Smooth muscle cell (in vitro differentiated cells): ENCODE data around the gene HIF3A. TPM values are rescaled to one million over a fixed set of nuclear protein-coding genes. Genes with fewer than 3 reads are reported as not detected.

Source experiments
- DNase-seq: peaks from one replicate; lab custom pipeline; 2025; ENCODE audit not compliant: unreplicated experiment; lab: John Stamatoyannopoulos, UW
- H2AFZ ChIP-seq: fragments of 200-600 bp; sonication (generic); 2 replicates; pipeline ENCODE4 v1.6.0; 2016; ENCODE audit warnings: antibody characterized with exemption, low read depth, mild to moderate bottlenecking
- H3F3A ChIP-seq: fragments of 200-600 bp; sonication (generic); 2 replicates; pipeline ENCODE4 v1.6.0; 2017; ENCODE audit warnings: antibody characterized with exemption, low read depth
- H3K27ac ChIP-seq: fragments of 200-600 bp; sonication (generic); 2 replicates; pipeline ENCODE4 v1.5.1; 2016; ENCODE audit warnings: low read depth, mild to moderate bottlenecking
- H3K27me3 ChIP-seq: fragments of 200-600 bp; sonication (generic); 2 replicates; pipeline ENCODE4 v1.6.1; 2016; ENCODE audit warnings: low read depth, mild to moderate bottlenecking
- H3K36me3 ChIP-seq: fragments of 200-600 bp; sonication (generic); 2 replicates; pipeline ENCODE4 v1.5.1; 2016; ENCODE audit warnings: low read depth
- H3K4me1 ChIP-seq: fragments of 200-600 bp; sonication (generic); 2 replicates; pipeline ENCODE4 v1.5.1; 2016; ENCODE audit warnings: low read depth
- H3K4me2 ChIP-seq: fragments of 200-600 bp; sonication (generic); 2 replicates; pipeline ENCODE4 v1.6.0; 2016; ENCODE audit warnings: mild to moderate bottlenecking
- H3K4me3 ChIP-seq: fragments of 200-600 bp; sonication (generic); 2 replicates; pipeline ENCODE4 v1.5.1; 2016; ENCODE audit warnings: mild to moderate bottlenecking
- H3K79me2 ChIP-seq: fragments of 200-600 bp; sonication (generic); 2 replicates; pipeline ENCODE4 v1.6.0; 2016; ENCODE audit warnings: low read depth, mild to moderate bottlenecking
- H3K9ac ChIP-seq: fragments of 200-600 bp; sonication (generic); 2 replicates; pipeline ENCODE4 v1.6.0; 2016; ENCODE audit warnings: low read depth
- H3K9me3 ChIP-seq: fragments of 200-600 bp; sonication (generic); replicated peaks from 2 replicates; pipeline ENCODE4 v1.5.1; 2016; ENCODE audit warnings: low read depth
- H4K20me1 ChIP-seq: fragments of 200-600 bp; sonication (generic); 2 replicates; pipeline ENCODE4 v1.6.0; 2016; ENCODE audit warnings: low read depth
- WGBS: methylation state at CpG from one replicate; pipeline ENCODE4 v1.1.7; 2016; ENCODE audit warnings: low lambda C conversion rate; 5-methylcytosine and 5-hydroxymethylcytosine counted together
- polyA plus RNA-seq: library from polyadenylated mRNA; unstranded; fragments of >200 nt; fragmentation: Nextera tagmentation; extraction: Ambion mirVana; gene quantifications from 2 replicates; pipeline ENCODE4 v1.2.1, GENCODE V29; 2016
- total RNA-seq: library from RNA; depleted of rRNA; stranded (reverse); fragments of >200 nt; gene quantifications from 2 replicates; pipeline ENCODE4 v1.2.3, GENCODE V29; 2014
- TF ChIP-seq, protein P1 (sequence below): fragments of 200-600 bp; sonication (generic); IDR thresholded peaks from 2 replicates; pipeline ENCODE4 v1.5.1; 2017; ENCODE audit warnings: borderline replicate concordance, mild to moderate bottlenecking, antibody characterized with exemption; ENCODE audit not compliant: insufficient read depth, poor library complexity, severe bottlenecking

The HIF3A gene
- total and polyA plus RNA-seq, 2 experiments from 2014 or later: 4.9 to 16.2 TPM

GRCh38 chr19:46303691-46304397 is 7.0 kb downstream of the HIF3A start:
- H3K9ac ChIP-seq: no peak overlapping the region
- TF ChIP-seq, protein P1, sequence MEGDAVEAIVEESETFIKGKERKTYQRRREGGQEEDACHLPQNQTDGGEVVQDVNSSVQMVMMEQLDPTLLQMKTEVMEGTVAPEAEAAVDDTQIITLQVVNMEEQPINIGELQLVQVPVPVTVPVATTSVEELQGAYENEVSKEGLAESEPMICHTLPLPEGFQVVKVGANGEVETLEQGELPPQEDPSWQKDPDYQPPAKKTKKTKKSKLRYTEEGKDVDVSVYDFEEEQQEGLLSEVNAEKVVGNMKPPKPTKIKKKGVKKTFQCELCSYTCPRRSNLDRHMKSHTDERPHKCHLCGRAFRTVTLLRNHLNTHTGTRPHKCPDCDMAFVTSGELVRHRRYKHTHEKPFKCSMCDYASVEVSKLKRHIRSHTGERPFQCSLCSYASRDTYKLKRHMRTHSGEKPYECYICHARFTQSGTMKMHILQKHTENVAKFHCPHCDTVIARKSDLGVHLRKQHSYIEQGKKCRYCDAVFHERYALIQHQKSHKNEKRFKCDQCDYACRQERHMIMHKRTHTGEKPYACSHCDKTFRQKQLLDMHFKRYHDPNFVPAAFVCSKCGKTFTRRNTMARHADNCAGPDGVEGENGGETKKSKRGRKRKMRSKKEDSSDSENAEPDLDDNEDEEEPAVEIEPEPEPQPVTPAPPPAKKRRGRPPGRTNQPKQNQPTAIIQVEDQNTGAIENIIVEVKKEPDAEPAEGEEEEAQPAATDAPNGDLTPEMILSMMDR: no peak
- no peaks in the 10 kb centered on the region for H3K9me3 ChIP-seq
- no peak overlapping the region for H3K27ac ChIP-seq
- H3K4me2 ChIP-seq: peak overlapping the region; percentile 76
- 26% methylated on average over 55 of the region's 56 CpGs for WGBS
- H3F3A ChIP-seq: peaks cover 11% of the 10 kb centered on the region
- peak overlapping the region; percentile 37 for H2AFZ ChIP-seq
- H4K20me1 ChIP-seq: no peaks in the 10 kb centered on the region
- H3K79me2 ChIP-seq: no peaks in the 10 kb centered on the region
- DNase-seq: no peak
- H3K27me3 ChIP-seq: no peaks in the 10 kb centered on the region
- H3K36me3 ChIP-seq: no peaks in the 10 kb centered on the region
- peaks cover 38% of the 10 kb centered on the region for H3K4me1 ChIP-seq
- H3K4me3 ChIP-seq: peak overlapping the region; percentile 16

- Histone ChIP-seq H3K27me3 (no peaks in the 10 kb centered on the region), H4K20me1 (no peaks in the 10 kb centered on the region), H3K36me3 (no peaks in the 10 kb centered on the region), H3K79me2 (no peaks in the 10 kb centered on the region), H3K4me1 (peaks cover 14% of the 10 kb centered on the region), H3K9me3 (no peaks in the 10 kb centered on the region), H3F3A (no peaks in the 10 kb centered on the region), H3K27ac (no peak overlapping the region), H3K4me3 (no peak overlapping the region), H2AFZ (no peak overlapping the region), H3K4me2 (no peak overlapping the region), H3K9ac (no peak overlapping the region)
- 93% methylated on average over 3 of the region's 3 CpGs for WGBS
- DNase-seq: no peak
- TF ChIP-seq, protein P1: no peak
These were observed 9.7 kb downstream of the HIF3A start for GRCh38 chr19:46306501-46306900.

- no peak for DNase-seq
- H4K20me1 ChIP-seq: no peaks in the 10 kb centered on the region
- TF ChIP-seq, protein P1: no peak
- H3K36me3 ChIP-seq: no peaks in the 10 kb centered on the region
- H3K9ac ChIP-seq: no peak overlapping the region
- H3K27ac ChIP-seq: no peak overlapping the region
- no peak overlapping the region for H3K4me3 ChIP-seq
- H3K79me2 ChIP-seq: no peaks in the 10 kb centered on the region
- 91% methylated on average over 15 of the region's 15 CpGs for WGBS
- no peaks in the 10 kb centered on the region for H3K27me3 ChIP-seq
- no peak overlapping the region for H3K4me2 ChIP-seq
- no peak overlapping the region for H2AFZ ChIP-seq
- H3F3A ChIP-seq: no peaks in the 10 kb centered on the region
- peaks cover 3% of the 10 kb centered on the region for H3K4me1 ChIP-seq
- no peaks in the 10 kb centered on the region for H3K9me3 ChIP-seq
These were observed 11.7 kb downstream of the HIF3A start for GRCh38 chr19:46308510-46308909.

DNA sequence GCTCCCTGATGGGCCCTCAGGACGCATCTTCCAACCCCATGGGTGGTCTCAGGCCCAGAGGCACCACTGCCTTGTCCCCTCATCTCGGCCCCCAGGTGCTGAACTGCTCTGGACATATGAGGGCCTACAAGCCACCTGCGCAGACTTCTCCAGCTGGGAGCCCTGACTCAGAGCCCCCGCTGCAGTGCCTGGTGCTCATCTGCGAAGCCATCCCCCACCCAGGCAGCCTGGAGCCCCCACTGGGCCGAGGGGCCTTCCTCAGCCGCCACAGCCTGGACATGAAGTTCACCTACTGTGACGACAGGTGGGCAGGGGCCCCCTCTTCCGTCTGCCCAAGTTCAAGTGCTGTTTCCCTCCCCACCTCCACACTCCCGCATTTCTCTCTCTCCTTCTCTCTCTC is 12.2 kb downstream of the HIF3A start:
- Histone ChIP-seq H2AFZ (no peak overlapping the region), H3K79me2 (no peaks in the 10 kb centered on the region), H3K4me3 (no peak overlapping the region), H3K4me2 (no peak overlapping the region), H3K27ac (no peak overlapping the region), H3K9ac (no peak overlapping the region), H3K9me3 (no peaks in the 10 kb centered on the region), H3K4me1 (no peaks in the 10 kb centered on the region), H3K27me3 (no peaks in the 10 kb centered on the region), H4K20me1 (no peaks in the 10 kb centered on the region), H3K36me3 (no peaks in the 10 kb centered on the region), H3F3A (no peaks in the 10 kb centered on the region)
- WGBS: 91% methylated on average over 10 of the region's 10 CpGs
- DNase-seq: no peak
- TF ChIP-seq, protein P1: no peak
